Stimulated activated naive CD4-positive, alpha-beta T cell (primary cell): ENCODE results near the gene UBE2V1.

Experiments used
- DNase-seq, 6 experiments: peaks; one replicate each; lab custom pipeline; 2025; lab: John Stamatoyannopoulos, UW

UBE2V1 gene

DNA sequence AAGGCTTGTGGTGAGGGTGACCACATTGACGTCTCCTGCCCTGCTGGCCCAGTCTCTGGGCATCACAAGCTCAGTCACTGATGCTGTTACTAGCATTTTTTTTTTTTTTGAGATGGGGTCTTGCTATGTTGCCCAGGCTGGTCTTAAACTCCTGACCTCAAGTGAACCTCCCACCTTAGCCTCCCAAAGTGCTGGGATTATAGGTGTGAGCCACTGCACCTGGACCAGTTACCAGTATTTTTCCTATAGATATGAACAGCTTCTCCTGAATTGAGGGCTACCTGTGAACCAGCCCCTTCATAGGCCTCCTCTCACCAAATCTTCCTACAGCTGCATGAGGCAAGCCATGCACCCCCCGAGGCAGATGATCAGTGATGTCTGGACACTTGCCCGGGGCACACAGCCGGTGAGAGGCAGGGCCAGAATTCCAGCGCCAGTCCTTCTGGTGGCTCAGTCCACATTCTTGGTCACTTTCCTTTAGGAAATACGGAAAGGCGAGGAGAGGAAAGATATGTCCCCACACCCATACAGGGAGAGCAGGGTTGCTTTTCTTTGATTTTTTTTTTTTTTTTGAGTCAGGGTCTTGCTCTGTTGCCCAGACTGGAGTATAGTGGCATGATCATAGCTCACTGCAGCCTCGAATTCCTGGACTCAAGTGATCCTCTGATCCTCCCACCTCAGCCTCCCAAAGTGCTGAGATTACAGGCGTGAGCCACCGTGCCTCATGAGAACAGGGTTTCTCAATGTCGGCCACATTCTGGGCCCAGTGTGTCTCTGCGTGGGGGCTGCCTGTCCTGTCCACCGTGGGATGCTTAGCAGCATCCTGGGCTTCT, 50.7 kb downstream of the UBE2V1 start:
- no peak for DNase-seq

DNA sequence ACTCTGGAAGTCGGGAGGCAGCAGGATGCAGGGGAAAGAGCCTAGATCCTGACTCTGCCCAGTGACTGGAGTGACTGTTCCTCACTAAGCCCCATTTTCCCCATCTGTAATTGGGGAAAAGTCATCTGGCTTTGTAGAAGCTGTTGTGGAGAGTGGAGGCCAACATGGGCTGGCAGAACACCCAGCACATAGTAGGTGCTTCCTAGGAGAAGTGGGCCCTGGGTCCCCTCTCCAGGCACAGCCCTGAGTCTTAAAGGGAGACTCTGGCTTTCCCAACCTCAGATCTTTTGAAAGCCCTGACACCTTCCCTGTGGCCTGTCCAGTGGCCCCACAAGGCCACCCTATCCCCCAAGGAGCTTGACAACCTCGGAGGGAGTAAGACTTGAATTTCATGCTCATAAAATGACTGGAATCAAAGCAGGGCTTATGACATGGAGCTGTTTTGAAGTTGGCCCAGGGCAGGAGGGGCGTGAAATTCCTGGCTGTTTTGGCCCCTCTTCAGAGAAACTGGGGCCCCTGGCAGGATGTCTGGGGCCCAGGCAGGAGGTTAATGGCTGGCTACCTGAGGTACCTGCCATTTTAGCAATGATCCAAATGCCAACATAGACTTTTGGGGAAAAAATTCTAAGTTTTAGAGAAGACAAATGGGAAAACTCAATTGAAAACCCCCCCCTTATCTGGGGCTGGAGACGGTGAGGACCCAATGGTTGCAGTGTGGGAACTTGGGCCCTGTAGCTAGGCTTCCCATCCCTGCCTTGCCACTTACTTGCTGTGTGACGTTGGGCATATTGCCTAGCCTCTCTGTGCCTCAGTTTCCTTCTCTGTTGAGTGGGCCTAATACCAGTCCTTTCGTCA, 51.6 kb downstream of the UBE2V1 start:
- DNase-seq, result no peak

DNA sequence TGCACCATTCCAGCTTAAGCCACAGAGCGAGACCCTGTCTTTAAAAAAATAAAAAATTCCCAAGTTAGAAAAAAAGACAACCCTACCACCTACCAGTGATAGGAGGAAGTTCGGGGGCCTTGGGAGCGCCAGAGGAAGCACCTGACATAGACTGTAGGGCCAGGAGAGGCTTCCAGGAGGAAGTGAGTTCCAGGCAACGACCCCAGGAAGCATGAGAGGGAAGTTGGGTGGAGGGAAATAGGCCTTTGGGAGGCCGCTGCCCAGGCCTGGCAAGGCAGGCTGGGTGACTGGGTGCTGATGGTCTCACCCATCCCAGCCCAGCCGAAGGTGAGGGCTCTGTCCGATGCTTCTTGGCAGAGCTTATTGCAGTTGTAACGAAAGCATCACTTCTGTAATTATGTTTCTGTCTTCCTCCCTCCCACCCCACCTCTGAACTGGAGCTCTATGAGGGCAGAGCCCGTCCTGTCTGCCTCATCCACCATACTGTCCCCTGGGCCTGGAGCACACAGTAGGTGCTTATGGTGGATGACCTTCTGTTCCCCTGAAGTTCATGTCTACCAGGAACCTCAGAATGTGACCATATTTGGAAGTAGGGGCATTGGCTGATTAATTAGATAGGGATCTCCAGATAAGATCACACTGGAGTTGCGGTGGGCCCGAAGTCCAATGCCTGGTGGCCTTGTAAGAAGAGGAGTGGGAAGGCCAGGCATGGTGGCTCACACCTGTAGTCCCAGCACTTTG, 54.1 kb downstream of the UBE2V1 start:
- no peak for DNase-seq

DNA sequence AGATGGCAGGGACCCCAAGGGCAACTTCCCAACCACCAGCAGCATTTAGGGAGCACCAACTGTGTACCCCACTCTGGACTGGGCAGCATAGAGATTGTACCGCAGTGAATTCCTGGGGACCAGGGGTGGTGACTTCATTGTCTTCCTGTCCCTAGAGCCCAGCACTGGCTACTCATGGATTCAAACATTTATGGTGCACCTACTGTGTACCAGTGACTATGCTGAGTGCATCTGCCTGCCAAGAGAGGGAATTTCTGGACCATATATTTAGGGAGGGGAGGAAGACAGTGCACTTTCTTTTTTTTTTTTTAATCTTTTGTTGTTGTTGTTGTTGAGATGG, 55.3 kb downstream of the UBE2V1 start:
- DNase-seq, result no peak

DNA sequence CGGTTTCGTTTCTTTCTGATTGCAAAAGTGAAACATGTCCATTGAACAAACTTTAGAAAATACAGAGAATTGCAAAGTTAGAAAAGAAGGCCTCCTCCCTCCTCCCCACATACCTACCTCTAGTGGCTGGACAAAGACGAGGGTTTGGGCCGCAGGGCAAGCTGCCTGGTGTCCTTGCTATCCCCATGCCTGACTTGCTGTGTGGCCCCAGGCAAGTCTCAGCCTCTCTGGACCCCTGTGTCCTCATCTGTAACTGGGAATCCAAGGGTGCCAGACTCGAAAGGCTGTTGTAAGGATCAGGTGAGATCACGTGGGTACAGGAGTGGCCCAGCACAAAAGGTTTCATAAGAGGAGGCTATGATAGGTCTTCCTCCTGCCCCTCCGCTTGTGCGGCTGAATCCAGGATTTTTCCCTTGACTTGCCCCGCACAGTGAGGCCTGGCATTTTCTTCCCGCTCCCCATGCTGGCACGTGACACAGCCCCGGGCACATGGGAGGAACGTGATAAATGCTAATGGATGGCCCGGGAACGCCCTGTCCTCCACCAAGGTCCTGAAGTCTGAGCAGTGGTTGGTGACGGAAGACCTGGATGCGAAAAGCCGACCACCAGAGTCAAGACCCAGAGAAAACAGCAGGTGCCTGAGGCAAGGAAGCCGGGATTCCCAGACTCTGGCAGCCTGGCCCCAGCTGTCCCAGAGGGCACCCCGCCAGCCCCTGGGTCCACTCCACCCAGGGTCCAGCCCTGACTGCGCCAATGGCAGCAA, 55.8 kb downstream of the UBE2V1 start:
- DNase-seq, result no peak

DNA sequence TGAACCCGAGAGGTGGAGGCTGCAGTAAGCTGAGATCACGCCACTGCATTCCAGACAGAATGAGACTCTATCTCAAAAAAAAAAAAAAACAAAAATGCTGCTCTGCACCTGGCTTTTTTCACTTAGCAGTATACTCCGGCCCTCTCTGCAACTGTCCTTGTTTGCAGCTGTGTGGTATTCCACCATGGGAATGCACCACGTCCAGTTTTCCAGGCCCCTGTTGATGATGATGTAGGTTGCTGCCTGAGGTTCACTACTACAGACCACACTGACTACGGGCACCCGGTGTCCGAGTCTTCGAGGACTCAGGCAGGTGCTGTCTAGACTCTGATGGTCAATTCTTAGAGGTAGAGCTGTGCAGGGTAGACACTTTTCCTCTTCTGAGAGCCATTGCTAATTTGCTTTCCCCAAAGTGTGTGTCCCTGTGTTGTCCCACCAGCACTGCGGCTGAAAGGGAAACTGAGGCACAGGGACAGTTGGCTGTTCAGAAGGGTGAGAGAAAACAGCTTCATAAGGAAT, 56.5 kb downstream of the UBE2V1 start:
- DNase-seq, result no peak

DNA sequence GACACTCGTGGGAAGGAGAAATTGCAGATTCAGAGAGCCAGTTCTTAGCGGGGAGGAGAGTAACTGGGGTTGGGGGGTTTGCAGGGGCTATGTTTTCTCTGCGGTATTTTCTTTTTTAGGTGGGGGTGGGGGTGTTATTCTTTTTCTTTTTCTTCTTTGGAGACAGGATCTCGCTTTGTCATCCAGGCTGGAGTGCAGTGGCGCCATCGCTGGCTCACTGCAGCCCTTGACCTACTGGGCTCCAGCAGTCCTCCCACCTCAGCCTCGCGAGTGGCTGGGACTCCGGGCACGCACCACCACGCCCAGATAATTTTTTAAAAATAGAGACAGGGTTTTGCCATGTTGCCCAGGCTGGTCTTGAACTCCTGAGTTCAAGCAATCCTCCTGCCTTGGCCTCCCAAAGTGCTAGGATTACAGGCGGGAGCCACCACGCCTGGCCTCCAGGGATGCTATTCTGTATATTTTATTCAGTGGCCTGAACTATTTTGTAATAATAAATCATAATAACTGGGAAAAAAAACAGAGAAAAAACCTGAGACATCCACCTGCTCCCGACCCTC, 57.3 kb downstream of the UBE2V1 start:
- DNase-seq, result no peak

DNA sequence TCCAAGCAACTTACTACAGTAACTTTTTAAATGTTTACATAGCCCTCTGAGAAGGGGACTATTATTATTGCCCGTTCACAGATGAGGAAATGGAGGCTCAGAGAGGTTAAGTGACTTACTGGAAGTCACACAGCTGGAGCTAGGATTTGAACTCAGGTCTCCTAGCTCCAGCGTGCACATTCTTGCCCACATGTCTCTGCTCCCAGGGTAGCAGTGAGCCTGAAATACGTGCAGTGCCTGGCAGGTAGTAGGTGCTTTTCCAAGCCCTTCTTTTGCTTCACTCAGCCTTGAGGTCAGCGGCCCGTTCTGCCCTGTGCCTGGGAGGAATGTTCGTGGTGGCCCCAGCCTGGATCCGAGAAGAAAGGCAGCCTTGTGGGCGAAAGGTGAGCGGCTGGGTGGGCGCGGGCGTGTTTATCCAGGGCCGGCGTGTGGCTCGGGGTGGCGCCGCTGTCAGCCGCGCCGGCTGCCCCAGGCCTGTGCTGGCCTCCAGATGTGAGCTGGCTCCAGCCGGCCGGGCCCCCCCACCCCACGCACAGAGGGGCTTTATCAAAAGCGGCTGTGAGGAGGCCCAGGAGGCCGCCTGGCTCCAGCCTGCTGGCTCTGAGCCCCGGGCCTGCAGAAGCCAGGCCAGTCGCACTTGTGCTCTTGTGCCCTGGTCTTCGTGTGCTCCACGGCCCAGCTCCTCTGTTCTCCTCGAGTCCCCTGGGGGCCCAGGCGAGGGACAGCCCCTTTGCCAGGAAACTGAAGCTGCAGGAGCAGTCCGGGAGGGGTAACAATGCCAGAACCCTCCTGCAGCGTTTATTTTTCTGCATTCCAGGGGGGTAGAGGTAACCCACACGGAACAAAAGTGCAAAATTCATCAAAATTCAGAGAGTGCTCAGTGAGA, 58.1 kb downstream of the UBE2V1 start:
- DNase-seq, result no peak

DNA sequence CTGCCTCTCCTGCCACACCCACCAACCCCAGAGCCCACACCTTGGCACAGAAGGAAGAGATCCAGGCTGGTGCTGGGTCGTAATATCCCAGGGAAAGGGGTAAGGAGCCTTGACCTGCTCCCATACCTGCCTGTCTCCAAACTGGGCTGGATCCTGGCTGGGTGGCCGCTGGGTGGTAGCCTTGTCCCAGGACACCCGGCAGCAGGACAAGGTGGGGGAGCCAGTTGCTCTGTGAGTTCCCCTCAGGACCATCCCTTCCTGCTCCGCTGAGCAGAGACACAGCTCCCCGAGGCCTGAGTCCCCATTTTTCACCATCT, 58.8 kb downstream of the UBE2V1 start:
- no peak for DNase-seq

DNA sequence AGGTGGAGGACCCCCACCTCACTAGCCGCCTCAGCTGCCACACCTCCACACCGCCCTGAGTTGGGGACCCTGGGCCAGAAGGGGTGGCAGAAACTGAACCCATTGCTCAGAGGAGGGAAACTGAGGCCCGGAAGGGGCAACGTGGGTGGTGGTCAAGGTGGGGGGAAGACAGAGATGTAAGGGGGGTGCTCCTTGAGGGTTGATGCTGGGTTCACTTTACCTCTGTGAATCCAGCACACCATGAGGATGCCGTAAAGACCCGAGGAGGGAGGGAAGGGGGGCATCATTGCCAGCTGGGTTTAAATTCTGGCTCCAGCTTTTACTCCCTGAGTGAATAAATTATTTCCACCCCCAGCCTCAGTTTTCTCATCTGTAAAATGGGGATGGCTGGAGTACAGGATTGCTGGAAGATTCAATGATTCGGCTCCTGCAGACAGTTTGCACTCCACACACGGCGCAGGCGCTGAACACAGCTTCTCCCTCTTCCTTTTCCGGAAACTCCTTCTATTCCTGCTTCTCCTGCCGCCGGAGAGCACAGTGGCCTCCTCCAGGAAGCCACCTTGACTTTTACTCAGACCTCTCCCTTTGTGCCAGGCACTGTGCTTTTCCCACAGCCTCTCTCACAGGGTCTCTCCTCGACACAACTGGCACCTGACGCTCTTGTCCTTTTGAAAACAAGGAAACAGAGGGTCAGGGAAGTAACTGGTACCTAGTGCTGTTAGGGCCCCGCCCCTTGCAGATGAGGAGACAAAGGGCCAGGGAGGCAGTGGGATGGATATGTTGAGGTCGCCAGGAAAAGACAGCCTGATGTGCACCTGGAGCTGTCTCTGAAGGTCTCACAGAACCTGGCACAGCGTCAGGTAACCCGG, 59.4 kb downstream of the UBE2V1 start:
- no peak for DNase-seq

DNA sequence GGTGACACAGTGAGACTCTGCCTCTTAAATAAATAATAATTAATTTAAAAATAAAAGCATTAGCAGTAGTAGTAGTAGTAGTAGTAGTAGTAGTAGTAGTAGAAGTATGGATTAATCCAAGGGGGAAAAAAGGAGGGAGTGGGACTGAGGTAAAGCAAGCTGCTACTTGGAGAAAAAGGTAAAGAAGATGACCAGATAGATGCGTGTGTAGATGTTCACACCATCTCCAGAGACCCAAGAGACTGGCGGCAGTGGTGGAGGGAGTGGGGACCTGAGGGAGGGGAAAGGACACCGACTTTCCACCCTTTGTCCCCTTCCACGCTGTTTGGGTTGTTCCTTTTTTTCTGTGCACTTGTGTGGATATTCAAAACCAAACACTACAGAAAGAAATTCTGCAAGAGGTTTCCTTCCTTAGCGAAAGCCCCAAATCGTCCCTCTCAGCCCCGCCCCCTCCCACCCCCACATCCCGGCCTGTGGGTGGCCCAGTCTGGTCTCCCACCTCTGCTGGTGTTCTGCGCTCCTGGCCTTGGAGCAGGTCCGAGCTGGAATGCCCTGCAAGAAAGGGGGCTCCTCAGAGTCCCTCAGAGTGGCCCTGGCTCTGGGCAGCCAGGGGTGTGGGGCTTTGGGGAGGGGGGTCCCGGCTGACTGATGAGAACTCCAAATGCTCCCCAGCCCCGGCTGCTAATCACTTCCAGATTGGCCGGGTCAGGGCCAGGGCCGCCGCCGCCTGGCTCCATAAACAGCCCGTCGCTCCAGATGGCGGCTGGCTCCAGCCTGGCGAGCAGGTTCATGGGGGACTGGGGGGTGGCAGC, 60.2 kb downstream of the UBE2V1 start:
- DNase-seq, result no peak

DNA sequence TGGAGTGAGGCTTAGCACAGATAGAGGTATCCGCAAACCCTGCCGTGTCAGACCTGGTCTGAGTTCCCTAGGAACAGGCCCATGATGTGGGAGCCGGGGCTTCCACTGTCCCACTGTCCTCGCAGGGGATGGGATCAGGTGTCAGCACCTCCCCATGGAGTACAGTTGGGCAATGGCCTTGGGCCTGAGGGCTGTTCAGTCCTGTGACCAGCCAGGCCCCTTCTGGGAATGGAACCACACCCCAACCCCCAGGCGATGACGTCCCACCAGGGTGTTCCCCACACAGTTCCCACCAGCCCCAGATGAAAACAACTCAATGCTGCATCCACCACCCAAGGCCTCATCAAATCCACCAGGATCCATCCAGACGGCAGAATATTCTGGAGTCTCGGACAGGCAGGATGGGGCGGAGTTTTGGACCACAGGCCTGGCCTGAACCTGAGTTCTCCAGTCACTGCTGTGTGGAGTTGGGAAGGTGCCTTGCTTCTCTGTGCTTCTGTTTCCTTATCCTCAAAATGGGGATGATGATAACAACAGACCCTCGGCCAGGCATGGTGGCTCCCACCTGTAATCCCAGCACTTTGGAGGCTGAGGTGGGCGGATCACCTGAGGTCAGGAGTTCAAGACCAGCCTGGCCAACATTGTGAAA, 62.2 kb downstream of the UBE2V1 start:
- DNase-seq, result no peak

DNA sequence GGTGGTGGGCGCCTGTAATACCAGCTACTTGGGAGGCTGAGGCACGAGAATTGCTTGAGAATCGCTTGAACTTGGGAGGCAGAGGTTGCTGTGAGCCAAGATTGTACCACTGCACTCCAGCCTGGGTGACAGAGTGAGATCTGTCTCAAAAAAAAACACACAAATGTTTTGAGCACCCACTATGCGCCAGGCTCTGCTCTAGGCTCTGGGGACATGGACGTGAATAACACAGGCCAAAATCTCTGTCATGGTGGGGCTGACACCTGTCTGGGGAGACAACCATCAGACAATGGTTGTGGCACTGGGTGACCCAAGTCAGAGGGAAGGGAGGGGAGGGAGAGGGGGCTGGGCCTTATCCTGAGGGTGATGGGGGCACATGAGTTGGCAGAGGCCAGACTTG, 62.7 kb downstream of the UBE2V1 start:
- DNase-seq, result no peak

DNA sequence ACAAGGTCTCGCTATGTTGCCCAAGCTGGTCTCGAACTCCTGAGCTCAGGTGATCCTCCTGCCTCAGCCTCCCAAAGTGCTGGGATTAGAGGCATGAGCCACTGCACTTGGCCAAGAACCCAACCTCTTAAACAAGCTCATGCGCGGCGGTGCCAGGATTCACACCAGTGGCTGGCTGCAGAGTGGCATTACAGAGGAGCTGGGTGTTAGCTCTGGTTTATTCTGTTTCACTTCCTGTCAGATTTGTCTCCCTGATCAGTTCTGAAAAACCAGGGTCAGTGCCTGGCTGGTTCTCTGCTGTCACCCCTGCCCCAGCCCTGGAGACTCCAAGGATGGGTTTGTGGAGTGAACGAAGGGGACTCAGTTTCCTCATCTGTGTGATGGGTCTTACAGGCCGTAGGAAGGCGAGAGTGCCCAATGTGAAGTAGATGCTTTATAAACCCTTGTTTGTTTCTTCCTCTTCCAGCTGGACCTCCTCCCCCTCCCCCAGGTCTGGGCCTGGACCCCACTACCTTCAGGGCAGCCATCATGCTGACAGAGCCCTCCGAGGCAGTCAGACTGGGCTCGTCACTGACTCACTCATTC, 63.4 kb downstream of the UBE2V1 start:
- DNase-seq, result no peak

DNA sequence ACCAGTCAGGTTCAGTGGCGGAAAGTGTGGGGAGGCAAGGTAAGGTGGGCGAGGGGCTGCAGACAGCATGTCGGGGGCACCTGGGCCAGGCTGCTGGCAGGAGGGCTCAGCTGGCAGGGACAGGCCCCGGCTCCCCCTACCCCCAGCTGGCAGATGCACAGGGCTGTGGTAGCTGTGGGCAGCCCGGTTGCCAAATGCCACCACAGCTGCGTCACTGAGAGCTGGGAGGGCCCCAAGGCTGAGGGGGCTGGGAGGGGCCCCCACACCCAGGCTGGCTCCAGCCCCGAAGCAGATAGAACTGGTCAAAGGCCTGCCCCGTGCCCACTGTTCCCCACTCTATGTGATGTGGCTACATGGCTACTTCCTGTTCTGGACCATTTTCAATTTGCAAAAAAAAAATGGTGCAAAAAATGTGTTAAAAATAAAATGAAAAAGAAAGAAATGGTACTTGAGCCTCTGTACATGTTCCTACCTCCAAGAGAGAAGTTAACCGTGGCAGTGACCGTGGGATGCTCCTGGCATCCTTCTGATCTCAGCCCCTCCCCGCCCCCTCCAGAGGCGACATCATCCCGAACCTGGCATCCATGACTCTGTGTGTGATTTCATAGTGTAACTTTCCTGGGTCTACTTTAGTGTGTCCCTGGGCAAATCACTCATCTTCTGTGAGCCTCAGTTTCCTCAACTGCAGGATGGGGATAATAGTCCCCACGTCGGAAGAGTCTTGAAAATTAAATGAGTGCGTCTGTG, 64.4 kb downstream of the UBE2V1 start:
- no peak for DNase-seq

DNA sequence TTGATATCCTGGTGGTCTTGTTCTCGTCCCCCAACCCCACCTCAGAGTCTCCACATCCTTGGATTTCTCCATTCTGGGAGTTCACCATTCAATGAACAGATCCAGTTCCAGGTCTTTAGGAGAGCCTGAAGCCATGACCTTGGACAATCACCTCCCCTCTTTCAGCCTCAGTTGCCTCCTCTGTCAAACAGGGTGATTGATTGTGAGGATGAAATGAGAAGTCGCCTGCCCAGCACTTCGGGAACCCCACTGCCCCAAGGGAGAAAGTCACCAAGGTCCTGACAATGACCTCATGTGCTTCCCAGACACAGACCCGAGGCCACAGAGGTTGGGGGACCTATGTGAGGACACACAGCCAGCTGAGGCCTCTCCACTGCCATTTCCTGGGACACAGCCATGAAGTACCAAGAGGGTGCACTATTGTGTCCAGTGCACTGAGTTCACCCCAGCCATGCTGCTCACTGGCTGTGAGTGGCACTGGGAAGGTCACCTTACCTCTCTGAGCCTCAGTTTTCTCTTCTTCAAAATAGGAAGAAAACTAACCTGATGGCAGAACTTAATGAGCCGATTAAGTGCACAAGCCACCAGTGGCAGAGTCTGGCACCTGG, 68.5 kb downstream of the UBE2V1 start:
- no peak for DNase-seq
